ENCODE measurements around the gene NIFK.

DNA sequence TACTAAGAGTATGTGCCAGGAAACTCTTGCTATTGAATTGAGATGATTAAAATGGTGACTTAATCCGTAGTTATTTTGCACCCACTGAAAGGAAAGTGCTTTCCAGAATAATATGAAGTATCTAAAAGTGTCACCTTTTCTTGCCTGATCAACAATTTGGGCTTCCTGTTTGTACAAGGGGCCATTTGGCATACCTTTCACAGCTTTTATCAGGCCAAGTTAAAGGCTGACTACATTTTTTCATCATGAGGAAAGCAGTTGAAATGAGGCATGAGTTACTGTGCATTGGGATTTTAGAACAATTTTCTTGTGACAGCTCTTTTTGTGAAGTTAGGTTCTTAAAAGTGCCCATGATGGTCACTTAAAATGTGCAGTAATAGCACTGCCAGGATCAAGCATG lies 29.9 kb upstream of the NIFK start:
- TF ChIP-seq, protein P1, sequence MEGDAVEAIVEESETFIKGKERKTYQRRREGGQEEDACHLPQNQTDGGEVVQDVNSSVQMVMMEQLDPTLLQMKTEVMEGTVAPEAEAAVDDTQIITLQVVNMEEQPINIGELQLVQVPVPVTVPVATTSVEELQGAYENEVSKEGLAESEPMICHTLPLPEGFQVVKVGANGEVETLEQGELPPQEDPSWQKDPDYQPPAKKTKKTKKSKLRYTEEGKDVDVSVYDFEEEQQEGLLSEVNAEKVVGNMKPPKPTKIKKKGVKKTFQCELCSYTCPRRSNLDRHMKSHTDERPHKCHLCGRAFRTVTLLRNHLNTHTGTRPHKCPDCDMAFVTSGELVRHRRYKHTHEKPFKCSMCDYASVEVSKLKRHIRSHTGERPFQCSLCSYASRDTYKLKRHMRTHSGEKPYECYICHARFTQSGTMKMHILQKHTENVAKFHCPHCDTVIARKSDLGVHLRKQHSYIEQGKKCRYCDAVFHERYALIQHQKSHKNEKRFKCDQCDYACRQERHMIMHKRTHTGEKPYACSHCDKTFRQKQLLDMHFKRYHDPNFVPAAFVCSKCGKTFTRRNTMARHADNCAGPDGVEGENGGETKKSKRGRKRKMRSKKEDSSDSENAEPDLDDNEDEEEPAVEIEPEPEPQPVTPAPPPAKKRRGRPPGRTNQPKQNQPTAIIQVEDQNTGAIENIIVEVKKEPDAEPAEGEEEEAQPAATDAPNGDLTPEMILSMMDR (IDR thresholded peaks at IDR 0.05 in 8 of 11, conservative IDR thresholded peaks at IDR 0.05 in 3 of 11), result no peak
- TF ChIP-seq POLR2A (IDR thresholded peaks at IDR 0.05) (no peak), POLR2AphosphoS5 (IDR thresholded peaks at IDR 0.05) (no peak)

All from spleen (tissue), 7 donors.